ENCODE results near the gene SLC38A6.
A peak's percentile ranks its signal among the peaks of the same experiment; 100 is the strongest.

Gene SLC38A6

GRCh38 chr14:60980811-60981632, at the start of gene SLC38A6, which contains the start of gene TRMT5:
TSS of gene SLC38A6 (plus strand) at chr14:60981245. CDS start at chr14:60981278, 33 bp downstream.
TSS of gene TRMT5 (minus strand) at chr14:60981079. CDS start at chr14:60980973, 106 bp downstream.
- peak; percentile 90 for DNase-seq (ENCODE audit: low read depth in 2 of 2)

GRCh38 chr14:60933920-60934655, 47.0 kb upstream of the SLC38A6 start:
- DNase-seq (ENCODE audit: low read depth in 2 of 2): no peak

- no peak for DNase-seq (ENCODE audit: low read depth in 2 of 2)
These were observed 45.7 kb upstream of the SLC38A6 start for GRCh38 chr14:60935319-60935718.

GRCh38 chr14:60943637-60944032, 37.4 kb upstream of the SLC38A6 start:
- no peak for DNase-seq (ENCODE audit: low read depth in 2 of 2)

GRCh38 chr14:60944204-60944603, 36.8 kb upstream of the SLC38A6 start:
- DNase-seq (ENCODE audit: low read depth in 2 of 2): no peak

GRCh38 chr14:60945984-60946383, 35.1 kb upstream of the SLC38A6 start:
- no peak for DNase-seq (ENCODE audit: low read depth in 2 of 2)

GRCh38 chr14:60946773-60947172, 34.3 kb upstream of the SLC38A6 start:
- DNase-seq (ENCODE audit: low read depth in 2 of 2): no peak

GRCh38 chr14:60951776-60952435, 29.1 kb upstream of the SLC38A6 start:
- DNase-seq (ENCODE audit: low read depth in 2 of 2): no peak

GRCh38 chr14:60956202-60956601, 24.8 kb upstream of the SLC38A6 start:
- no peak for DNase-seq (ENCODE audit: low read depth in 2 of 2)

GRCh38 chr14:60956632-60957031, 24.4 kb upstream of the SLC38A6 start:
- DNase-seq (ENCODE audit: low read depth in 2 of 2): no peak

GRCh38 chr14:60958146-60958545, 22.9 kb upstream of the SLC38A6 start:
- DNase-seq (ENCODE audit: low read depth in 2 of 2): no peak

- no peak for DNase-seq (ENCODE audit: low read depth in 2 of 2)
These were observed 17.3 kb upstream of the SLC38A6 start for GRCh38 chr14:60963761-60964160.

- no peak for DNase-seq (ENCODE audit: low read depth in 2 of 2)
These were observed 16.1 kb upstream of the SLC38A6 start for GRCh38 chr14:60964904-60965303.

GRCh38 chr14:60965402-60965801, 15.6 kb upstream of the SLC38A6 start:
- DNase-seq (ENCODE audit: low read depth in 2 of 2): no peak

- no peak for DNase-seq (ENCODE audit: low read depth in 2 of 2)
These were observed 12.9 kb upstream of the SLC38A6 start for GRCh38 chr14:60968099-60968498.

- no peak for DNase-seq (ENCODE audit: low read depth in 2 of 2)
These were observed 12.4 kb upstream of the SLC38A6 start for GRCh38 chr14:60968671-60969070.

- DNase-seq (ENCODE audit: low read depth in 2 of 2): no peak
These were observed 10.9 kb upstream of the SLC38A6 start for GRCh38 chr14:60970146-60970545.

GRCh38 chr14:60971271-60971670, 9.8 kb upstream of the SLC38A6 start:
- DNase-seq (ENCODE audit: low read depth in 2 of 2): no peak

GRCh38 chr14:60972295-60972694, 8.8 kb upstream of the SLC38A6 start:
- DNase-seq (ENCODE audit: low read depth in 2 of 2): no peak

- DNase-seq (ENCODE audit: low read depth in 2 of 2): no peak
These were observed 8.0 kb upstream of the SLC38A6 start for GRCh38 chr14:60973070-60973469.

- no peak for DNase-seq (ENCODE audit: low read depth in 2 of 2)
These were observed 6.9 kb upstream of the SLC38A6 start for GRCh38 chr14:60974090-60974651.

GRCh38 chr14:60975551-60975950, 5.5 kb upstream of the SLC38A6 start:
- DNase-seq (ENCODE audit: low read depth in 2 of 2): no peak

All from stimulated activated CD4-positive, alpha-beta T cell treated with anti-CD3 and anti-CD28 coated beads, Interleukin-12 subunit alpha, Interleukin-12 subunit beta, amount 100 ng/mL, for 24 hours (primary cell).